ENCODE results near the gene WNT1.
A peak's percentile ranks its signal among the peaks of the same experiment; 100 is the strongest.

Gene WNT1

DNA sequence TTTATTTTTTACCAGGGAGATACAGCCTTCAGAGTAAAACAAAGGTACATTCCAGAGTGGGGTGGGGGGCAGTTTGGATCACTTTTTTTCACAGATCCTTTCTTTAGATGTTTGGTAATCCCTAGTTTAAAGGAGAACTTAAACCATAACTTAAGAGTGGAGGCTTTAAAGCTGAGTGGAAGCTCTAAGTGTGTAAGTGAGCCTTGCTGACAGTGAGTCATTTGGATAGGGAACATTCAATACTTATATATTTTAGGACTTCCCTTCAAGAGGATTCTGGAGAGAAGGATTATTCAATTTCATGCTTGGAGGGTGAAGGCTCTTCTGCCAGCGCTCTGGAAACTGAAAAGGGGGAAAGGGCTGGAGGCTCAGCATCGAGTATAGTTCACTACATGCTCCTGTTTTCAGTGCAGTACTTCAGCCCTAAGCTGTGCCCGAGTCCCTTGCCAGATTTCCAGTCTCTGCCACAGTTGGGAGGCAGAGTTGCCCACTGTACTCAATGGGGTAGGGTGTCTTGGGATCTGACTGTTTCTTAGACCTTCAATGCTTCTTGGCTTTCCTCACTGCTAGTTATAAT lies 32.1 kb downstream of the WNT1 start:
- DNase-seq, result no peak

DNA sequence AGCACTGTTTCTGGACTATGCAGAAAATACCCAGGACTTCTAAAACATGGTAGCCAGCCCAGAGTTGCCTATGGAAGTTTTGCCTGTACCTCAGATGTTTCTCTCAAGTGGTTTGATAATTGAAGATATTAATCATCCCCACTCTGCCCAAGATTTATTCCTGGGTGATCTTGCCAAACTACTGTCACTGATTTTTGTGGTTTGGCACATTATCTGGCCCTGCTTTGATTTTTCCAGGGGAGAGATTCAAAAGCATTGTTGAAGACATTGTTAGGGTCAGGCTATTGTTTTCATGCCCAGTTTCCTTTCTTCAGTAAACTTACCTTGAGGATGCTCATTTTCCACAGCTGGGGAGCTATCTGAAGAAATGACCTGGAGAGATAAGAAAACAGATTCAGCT lies 34.6 kb downstream of the WNT1 start:
- no peak for DNase-seq

DNA sequence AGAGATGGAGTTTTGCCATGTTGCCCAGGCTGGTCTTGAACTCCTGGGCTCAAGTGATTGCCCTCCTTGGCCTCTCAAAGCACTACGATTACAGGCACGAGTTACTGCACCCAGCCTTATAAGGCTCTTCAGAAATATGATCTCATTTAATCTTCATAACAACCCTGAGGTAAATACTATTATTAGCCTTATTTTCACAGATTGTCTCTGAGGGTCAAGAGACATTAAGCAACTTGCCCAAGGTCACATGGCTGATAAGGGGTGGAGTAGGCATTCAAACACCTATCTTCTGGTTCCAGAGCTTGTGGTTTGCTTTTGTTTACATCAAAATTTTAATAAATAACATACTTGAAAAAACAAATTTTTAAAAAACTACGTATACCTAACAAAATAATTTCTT lies 35.3 kb downstream of the WNT1 start:
- no peak for DNase-seq

DNA sequence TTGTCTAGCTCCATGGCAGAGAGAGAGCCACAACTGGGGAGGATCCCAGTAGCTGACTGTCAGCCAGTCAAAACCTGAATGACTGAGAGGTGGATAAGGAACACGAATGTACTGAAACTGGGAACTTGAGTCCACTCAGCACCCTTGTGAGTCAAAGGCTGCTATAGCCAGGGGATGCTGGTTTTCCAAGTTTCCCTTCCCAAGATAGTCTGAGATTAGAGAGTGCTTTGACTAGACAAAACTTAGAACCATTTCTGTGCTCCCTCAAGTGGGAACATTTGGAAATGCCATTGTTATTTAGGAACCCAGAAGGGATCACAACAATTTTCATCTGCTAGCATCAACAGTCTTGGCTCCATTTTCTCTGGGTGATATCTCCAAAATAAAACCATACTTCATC lies 36.4 kb downstream of the WNT1 start:
- DNase-seq, result no peak

DNA sequence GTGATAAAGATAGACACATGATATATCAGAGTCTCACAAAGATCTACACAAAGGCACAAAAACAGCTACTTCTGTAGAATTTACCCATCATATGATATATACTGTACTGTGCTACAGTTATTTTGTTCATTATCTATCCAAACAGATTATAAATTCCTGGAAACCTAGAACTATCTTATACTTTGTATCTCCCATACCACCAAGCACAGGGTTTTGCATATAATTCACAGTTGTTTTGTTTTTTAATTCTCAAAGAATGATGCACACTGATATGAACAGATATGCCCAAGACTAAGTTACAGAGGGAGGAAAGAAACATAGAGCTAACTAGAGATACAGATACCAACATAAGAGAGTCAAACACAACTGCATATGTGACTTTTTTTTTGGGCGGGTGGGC lies 37.1 kb downstream of the WNT1 start:
- no peak for DNase-seq

DNA sequence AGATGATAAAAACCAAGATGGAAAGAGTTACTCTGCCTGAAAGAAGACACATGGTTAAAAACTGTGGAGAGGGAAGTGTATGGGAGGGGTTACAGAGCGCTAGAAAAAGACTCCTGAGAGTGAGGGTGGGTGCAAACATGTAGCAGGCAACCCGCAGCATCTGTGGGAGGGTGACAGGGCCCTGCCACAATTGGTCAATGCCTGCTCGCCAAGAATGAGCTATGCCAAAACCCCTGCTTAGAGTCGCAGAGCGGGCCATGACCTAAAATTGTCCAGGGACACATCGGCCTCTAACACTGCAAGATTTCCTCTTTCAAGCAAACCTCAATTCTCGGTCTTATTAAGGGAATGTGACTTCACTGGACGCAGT lies 39.8 kb downstream of the WNT1 start:
- DNase-seq, result no peak

DNA sequence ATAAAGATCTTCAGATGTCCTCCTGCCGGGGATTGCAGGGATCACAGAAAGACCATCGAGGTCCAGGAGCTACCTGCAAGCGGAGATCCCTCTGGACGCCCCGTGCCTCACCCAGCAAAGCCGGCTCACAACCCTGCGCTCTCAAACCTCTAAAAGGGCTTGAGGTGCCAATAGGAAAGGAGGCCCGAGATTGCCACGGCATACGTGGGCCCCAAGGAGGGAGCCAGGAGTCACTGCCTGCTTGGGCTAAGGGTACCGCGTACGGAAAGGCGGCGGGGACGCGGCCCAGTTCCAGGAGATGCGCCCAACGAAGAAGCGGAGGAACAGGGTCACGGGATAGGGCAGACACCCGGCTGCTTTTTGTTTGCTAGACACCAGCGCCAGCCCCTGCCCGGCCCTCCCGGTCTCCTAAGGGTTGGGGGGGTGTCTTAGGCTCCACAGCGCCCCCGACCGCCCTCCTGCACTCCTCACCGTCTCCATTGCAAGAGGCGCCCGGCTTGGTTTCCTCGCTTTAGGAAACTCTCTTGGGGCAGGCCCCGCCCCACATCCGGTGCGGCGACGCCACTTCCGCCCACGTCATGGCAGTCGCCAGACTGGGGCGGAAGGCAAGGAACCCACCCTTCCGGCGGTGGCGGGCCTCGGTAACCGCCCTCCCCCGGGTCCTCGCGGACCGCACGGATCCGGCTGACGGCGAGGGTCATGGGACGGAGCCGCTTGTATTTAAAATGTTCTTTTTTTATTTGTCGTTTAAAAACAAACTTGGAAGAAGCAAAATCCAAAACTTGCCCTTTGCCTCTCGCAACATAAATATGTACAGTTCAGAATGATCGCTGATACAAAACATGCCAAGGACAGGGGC lies 40.4 kb downstream of the WNT1 start, which contains the start of gene PRKAG1:
Gene PRKAG1 (minus strand): TSS at position 516 of the 859 bp plus-strand sequence. CDS start 36 bp downstream, at position 480.
- peak; percentile 98 for DNase-seq

DNA sequence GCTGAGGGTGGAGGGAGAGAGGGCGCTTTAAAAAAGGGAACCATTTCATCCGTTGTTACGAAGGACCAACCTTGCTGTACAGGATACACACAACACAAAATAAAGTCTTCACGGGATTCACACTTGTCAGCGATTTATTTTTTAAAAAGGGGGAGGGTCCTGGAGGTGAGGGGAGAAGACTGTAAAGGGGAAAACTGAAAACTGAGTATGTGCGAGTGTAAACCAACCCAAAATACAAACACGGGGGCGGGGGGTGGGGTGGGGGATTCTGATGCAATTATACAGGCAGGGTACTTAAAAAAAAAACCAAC lies 41.0 kb downstream of the WNT1 start:
- no peak for DNase-seq

DNA sequence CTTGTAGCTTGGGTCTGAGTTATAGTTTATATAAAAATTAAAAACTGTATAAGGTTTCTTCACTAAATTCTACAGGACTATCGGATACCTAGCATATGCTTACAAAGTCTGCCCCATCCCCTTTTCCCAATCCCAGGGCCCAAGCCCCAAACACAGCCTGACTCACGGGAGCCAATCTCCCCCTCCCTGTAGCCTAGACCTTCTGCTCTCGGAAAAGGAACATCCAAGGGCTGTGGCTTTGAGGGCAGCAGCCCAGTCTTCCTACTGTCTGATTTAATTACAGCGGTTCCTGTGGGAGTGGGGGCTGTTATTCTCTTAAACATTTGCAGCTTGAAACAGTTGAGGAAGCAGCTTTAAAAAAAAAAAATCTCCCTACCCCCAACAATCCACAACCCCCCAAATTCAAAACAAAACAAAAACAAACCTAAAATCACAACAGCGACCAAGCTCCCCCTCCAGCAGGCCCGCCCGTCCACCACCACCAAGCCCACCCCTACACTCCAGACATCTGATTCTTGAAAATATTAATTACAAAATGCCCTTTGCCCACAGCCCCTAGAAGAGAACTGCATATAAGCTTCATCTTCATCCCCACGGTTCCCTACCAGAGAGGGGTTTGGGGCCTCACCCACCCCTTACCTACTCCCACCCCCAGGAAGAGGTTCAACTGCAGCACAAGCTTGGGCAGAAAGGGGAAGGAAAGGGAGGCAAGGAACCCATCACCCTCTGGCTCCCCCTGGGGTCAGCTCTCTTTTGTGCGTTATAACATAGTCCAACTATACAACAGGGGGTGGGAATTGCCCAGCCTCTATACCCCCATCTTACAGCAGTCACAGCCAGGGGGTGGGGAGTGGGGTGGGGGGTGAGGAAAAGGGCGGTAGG lies 41.6 kb downstream of the WNT1 start:
- DNase-seq, result peak; percentile 33

DNA sequence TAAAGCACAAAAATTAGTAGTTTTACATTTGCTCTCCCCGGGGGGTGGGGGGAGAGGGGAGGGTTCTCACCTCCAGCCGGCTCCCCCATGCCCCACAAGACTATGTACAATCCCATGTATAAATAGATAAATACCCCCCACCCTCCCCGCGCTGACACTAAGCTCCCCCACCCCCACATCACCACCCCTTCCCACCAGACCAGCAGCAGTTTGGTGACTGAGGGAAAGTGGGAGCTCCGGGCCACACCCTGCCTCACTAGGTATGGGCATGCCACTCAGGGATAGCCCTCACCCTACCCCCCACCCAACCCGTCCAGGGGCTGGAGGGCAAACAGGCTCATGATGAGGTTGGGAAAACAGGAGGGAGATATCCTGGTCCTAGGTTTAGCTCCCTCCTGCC lies 42.3 kb downstream of the WNT1 start:
- no peak for DNase-seq

DNA sequence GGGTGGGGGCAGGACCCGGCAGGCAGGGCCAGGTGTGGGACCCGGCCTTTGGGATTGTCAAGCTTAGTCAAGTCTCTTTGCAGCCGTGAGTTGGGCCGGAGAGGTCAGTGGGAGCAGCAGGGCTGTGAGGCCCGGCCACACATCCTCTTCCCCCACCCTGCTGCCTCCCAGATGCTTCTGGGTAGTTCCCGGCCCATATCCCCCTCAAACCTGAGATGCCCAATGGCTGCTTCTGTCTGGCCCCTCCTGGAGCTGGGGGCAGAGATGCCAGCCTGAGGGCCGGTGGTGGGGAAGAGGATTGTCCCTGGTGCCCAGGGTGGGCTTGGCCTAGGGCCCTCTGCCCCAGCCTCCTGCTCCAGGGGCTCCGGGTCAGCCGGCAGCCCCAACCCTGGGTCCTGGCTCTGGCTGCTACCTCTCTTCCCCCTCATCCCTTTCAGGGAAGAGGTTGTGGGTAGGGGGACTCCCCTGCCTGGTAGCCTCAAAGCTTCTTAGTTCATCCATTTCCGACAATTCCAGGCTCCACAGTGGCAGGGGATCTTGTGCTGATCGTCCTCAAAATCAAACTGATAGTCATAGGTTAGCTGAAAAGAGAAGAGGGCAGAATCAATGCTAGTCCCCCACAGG lies 43.3 kb downstream of the WNT1 start:
- DNase-seq, result no peak

DNA sequence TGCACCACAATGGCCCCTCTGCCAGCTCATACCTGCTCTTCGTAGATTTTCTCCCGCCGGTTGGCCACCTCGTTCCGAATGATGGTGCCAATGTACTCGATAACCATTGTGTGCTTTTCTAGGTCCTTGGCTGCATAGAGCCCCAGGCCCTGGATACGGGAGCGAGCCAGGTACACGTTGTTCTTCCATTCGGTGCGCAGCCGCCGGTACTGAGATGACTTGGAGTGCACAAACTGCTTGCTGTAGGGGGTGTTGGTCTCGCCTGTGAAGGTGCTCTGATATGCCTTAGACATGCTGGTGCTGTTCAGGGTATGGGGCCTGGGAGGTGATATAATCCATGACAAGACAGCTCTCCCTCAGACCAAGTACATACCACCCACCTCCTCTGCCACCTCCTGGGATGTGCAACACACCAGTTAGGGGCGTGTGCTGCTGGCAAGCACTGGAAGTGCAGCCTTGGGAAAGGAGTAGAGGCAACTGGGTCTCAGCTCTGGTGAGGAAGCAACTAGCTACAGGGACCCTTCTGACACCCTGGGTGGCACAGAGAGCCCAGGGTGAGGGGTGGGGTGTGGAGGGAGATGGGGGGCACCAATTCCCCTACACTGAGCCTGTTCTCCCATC lies 44.5 kb downstream of the WNT1 start:
- DNase-seq, result no peak

DNA sequence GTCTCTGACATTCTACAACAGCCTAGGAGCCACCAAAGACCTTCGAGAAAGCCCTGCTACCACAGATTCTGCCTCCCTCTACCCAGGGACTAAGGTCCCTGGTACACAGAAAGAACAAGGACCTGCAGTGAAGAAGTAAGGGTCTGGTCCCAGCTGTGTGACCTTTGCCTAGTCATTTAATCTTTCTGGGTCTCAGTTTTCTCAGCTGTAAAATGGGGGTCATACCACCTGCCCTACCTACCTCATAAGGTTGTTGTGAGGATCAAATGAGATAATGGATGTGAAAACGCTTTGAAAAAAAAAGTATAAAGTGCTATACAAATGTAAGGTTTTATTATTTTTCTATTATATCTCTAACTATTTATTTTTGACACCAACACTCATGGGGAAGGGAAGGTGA lies 45.7 kb downstream of the WNT1 start:
- DNase-seq, result no peak

DNA sequence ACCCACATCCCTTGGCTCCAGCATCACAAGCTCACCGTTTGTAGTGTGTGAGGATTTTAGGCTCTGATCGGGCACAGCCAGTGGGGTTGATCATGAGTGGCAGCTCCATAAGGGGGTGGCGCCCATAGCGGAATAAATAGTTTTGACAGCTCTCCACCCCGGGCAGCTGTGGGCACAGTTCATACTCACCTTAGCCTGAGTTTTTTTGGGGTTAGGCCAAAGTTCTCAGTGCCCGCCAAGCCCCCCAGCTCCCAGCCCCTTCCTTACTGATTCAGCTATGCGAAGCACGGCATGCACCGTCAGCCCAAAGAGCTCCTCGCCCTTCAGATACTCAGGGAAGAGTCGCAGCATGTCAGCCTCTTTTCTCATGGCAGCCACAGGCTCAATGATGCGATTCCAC lies 46.4 kb downstream of the WNT1 start:
- no peak for DNase-seq

DNA sequence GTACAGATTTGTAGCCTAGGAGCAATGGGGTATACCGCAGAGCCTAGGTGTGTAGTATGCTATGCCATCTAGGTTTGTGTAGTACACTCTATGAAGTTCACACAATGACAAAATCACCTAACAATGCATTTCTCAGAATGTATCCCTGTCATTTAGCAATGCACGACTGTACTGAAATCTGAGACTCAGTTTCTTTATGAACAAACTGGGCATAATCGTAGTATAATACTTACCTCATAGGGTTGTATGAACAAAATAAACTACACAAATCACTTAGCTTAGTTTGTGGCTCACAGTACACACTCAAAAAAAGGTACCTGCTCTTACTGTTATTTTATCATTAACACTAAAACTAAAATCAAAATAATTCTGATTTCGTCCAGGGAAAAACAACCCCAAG lies 47.3 kb downstream of the WNT1 start:
- no peak for DNase-seq

DNA sequence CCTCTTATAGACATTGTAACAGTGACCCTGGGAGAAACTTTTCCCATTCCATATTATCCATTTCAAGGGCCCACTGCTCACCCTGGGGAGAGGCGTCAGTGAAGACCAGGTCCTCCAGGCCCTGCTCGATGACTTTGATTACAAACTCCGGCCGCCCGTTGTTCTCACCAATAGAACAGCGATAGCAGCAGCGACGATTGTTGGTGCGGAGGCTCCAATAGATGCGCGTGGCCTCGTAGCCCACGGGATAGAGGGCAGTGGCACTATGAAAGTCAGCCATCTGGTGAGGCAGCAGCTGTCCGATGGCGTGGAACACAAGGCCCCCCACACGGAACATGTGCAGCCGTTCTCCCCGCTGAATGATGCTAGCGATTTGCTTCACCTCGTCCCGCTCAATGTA lies 48.0 kb downstream of the WNT1 start:
- no peak for DNase-seq

DNA sequence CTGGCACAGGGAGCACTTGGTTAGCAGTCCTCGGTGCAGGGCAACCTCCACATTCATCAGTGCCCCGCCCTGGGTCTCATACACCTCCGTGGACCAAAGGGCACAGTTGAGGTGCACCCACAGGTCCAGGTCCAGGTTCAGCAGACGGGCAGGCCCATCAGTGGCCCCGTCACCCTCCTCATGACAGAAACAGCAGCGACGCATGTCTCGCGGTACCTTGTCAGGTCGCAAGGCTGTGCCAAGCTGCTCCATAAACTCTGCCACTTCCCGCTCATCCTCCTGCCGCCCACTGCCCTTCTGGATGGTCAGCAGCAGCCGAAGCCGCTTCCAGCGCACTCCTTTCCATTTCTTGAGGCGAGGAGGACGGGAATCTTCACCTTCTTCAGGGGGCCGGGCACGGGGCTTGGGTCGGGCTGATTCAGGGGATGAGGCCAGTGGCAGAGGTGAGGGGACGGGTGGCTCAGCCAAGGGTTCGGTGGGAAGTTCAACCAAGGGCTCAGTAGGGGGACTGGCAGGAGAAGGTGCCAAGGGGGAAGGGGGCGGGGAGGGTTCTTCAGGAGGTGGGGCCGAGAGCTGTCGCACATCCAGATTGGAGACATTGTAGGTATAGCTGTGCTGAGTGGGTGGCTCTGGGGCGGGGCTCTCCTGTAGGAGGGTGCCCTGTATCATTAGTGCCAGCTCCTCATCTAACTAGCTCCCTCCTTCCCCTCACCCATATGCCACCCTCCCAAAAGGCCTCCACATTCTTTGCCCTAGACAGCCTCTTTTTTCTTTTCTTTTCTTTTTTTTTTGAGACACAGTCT lies 48.8 kb downstream of the WNT1 start:
- no peak for DNase-seq

DNA sequence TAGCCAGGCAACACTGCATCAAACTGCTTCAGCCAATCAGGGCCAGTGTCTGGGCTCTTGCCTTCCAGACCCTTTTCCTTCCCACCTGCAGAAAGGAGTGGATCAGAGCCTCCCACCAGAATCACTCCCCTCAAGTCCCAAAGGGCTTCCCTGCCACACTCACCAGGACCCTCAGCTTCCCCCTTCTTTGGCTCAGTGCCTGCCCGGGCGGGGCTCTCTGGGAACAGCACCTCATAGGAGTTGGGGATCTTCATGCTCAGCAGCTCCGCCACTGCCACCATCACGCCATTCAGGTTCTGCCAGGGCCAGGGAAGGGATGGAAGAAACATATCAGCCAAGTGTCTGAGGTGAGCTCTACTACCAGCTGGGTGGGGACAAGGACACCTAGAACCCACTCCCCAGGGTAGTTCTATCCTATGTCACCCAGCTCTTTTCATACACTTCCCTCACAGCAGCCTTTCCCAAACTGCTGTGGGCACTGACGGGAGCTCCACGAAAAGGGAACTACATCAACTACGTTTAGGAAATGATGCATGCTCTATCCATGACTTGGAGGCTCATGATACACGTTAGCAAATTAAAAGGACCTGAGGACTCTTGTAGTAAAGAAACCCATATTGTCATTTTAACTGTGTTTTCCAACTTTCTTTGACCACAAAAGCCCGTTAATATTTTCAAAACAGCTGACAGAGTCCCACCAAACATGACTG lies 49.9 kb downstream of the WNT1 start:
- no peak for DNase-seq

DNA sequence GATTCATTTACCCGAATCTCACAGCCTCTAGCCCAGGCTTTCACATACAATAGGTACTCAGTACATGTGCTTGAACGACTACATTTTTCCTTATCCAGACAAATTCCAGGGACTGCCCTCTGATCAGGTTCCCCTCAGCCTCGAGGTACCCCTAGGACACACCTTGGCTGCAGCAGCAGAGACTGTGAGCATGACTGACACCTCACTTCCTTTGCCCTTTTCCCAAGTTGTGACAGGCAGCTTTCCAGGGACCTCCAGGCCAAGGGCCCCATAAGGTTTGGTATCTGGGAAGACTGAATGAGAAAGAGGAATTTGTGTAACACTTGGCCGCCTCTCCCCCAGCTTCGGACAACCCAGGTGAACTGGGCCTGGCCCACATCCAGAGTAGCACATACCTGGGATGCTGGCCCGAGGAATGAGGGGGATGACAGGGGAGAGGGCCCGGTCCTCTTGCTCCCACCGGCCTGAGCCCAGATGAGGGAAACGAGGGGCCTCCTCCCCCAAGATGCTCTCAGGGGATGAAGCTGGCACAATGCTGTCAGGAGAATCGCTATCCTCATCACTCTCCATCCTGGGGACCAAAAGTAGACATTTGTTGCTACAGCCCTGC lies 50.6 kb downstream of the WNT1 start:
- DNase-seq, result no peak

DNA sequence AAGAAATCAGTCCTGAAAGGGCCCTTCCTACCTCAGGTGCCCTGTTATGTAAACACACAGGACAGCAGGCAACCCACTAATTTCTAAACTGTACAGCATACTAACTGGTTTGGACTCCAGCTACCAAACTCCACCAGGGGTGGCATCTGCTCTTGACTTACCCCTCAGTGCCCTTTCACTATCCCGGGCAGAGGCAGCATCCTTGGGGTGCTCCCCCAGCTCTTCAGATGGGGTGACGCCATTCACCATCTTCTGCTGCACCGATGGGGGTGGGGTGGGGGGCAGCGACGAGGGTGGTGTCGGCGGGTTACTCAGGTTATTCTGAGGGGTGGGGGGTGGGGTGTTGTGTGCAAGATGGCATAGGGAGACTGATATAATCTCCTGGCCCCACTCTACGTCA lies 52.0 kb downstream of the WNT1 start:
- no peak for DNase-seq
